Mucosa of stomach (tissue), 1 donor: Measurements from ENCODE around the gene KMT2A.

Experiments
- H3K27me3 ChIP-seq: one replicate; pipeline ENCODE4 v1.7.0; 2013; ENCODE audit warnings: mild to moderate bottlenecking, low read length; ENCODE audit not compliant: control insufficient read depth, insufficient read depth
- H3K36me3 ChIP-seq: one replicate; pipeline ENCODE4 v1.7.0; 2013; ENCODE audit warnings: low read length; ENCODE audit not compliant: control insufficient read depth, insufficient read depth
- H3K4me1 ChIP-seq: one replicate; pipeline ENCODE4 v1.7.0; 2013; ENCODE audit warnings: mild to moderate bottlenecking, low read length; ENCODE audit not compliant: control insufficient read depth, insufficient read depth
- H3K4me3 ChIP-seq: one replicate; pipeline ENCODE4 v1.7.0; 2013; ENCODE audit warnings: low read length
- H3K9ac ChIP-seq: one replicate; pipeline ENCODE4 v1.7.0; 2013; ENCODE audit warnings: mild to moderate bottlenecking, low read length, moderate library complexity
- H3K9me3 ChIP-seq: one replicate; pipeline ENCODE4 v1.7.0; 2013; ENCODE audit warnings: mild to moderate bottlenecking, low read length, moderate library complexity; ENCODE audit not compliant: control insufficient read depth
- donor health status: Pancreatic carcinoma.

KMT2A gene

DNA sequence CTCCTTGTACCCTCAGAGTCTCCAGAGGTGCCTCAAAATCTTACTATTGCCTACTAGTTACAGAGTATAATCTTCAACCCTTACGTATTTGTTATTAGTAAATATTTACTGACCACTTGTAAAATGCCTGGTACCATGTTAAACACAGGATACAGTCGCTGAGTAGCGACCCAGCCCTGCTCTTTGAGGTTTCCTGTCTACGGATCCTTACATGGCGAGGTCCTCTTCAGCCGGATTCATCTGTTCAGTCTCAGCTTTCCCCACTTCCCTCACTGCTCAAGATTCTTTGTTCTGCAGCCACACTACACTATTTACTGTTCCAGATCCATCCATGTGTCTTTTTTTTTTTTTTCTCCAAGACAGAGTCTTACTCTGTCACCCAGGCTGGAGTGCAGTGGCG lies 77.8 kb downstream of the KMT2A start:
- Histone ChIP-seq H3K4me3 (no peak overlapping the region), H3K9me3 (no peaks in the 10 kb centered on the region), H3K9ac (no peak overlapping the region), H3K27me3 (no peaks in the 10 kb centered on the region), H3K36me3 (peaks cover 13% of the 10 kb centered on the region), H3K4me1 (no peaks in the 10 kb centered on the region)

- Histone ChIP-seq H3K4me1 (no peaks in the 10 kb centered on the region), H3K36me3 (peaks cover 12% of the 10 kb centered on the region), H3K27me3 (no peaks in the 10 kb centered on the region), H3K9ac (no peak overlapping the region), H3K9me3 (no peaks in the 10 kb centered on the region), H3K4me3 (no peak overlapping the region)
These were observed 83.3 kb downstream of the KMT2A start for GRCh38 chr11:118519549-118519948.

GRCh38 chr11:118521892-118522311 lies 85.6 kb downstream of the KMT2A start:
- H3K9me3 ChIP-seq = no peaks in the 10 kb centered on the region
- H3K4me1 ChIP-seq = no peaks in the 10 kb centered on the region
- no peaks in the 10 kb centered on the region for H3K27me3 ChIP-seq
- H3K9ac ChIP-seq = no peak overlapping the region
- peaks cover 12% of the 10 kb centered on the region for H3K36me3 ChIP-seq
- H3K4me3 ChIP-seq = no peak overlapping the region

DNA sequence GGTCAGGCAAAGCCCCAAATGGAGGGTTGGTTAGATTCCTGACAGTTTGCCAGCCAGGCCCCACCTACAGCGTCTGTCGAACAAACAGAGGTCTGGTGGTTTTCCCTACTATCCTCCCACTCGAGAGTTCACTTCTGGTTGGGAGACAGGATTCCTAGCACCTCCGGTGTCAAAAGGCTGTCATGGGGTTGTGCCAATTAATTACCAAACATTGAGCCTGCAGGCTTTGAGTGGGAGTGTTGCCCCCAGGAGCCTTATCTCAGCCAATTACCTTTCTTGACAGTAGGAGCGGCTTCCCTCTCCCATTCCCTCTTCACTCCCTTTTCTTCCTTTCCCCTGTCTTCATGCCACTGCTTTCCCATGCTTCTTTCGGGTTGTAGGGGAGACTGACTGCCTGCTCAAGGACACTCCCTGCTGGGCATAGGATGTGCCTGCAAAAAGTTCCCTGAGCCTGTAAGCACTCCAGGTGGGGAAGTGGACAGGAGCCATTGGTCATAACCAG lies 86.3 kb downstream of the KMT2A start:
- H3K9me3 ChIP-seq = no peaks in the 10 kb centered on the region
- no peak overlapping the region for H3K9ac ChIP-seq
- H3K27me3 ChIP-seq = no peaks in the 10 kb centered on the region
- peaks cover 12% of the 10 kb centered on the region for H3K36me3 ChIP-seq
- H3K4me3 ChIP-seq = no peak overlapping the region
- H3K4me1 ChIP-seq = no peaks in the 10 kb centered on the region

- Histone ChIP-seq H3K36me3 (peaks cover 12% of the 10 kb centered on the region), H3K9ac (no peak overlapping the region), H3K4me1 (no peaks in the 10 kb centered on the region), H3K27me3 (no peaks in the 10 kb centered on the region), H3K4me3 (no peak overlapping the region), H3K9me3 (no peaks in the 10 kb centered on the region)
These were observed 88.1 kb downstream of the KMT2A start for GRCh38 chr11:118524356-118524755.

- no peaks in the 10 kb centered on the region for H3K4me1 ChIP-seq
- H3K9ac ChIP-seq = no peak overlapping the region
- H3K27me3 ChIP-seq = no peaks in the 10 kb centered on the region
- H3K9me3 ChIP-seq = no peaks in the 10 kb centered on the region
- H3K4me3 ChIP-seq = no peak overlapping the region
- H3K36me3 ChIP-seq = peaks cover 10% of the 10 kb centered on the region
These were observed 88.6 kb downstream of the KMT2A start for GRCh38 chr11:118524757-118525470.

DNA sequence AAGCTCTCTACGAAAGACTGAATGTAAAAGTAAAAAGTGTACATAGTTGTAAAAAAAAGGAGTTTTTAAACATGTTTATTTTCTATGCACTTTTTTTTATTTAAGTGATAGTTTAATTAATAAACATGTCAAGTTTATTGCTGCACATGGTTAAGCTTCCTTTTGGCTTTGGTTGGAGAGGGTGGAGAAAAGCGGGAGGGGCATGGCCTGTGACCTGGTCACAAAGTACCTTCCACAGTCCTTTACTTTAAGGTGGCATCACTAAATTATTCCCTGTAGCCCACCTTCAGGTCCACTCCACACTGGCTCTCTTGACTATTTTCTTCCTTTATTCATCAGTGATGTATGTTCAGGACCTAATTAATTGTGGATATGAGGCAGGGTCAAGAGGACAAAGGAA lies 90.4 kb downstream of the KMT2A start:
- Histone ChIP-seq H3K27me3 (no peaks in the 10 kb centered on the region), H3K4me1 (peaks cover 5% of the 10 kb centered on the region), H3K9me3 (no peaks in the 10 kb centered on the region), H3K9ac (no peak overlapping the region), H3K4me3 (no peak overlapping the region), H3K36me3 (peaks cover 6% of the 10 kb centered on the region)

- Histone ChIP-seq H3K4me1 (peaks cover 10% of the 10 kb centered on the region), H3K36me3 (peaks cover 2% of the 10 kb centered on the region), H3K9me3 (no peaks in the 10 kb centered on the region), H3K9ac (no peak within 1 kb of the TSS), H3K27me3 (no peaks in the 10 kb centered on the region), H3K4me3 (no peak within 1 kb of the TSS)
These were observed 90.8 kb downstream of the KMT2A start, which contains the start of gene TTC36 for GRCh38 chr11:118527109-118527508. TTC36 (plus strand) TSS chr11:118527474; CDS start chr11:118527495, 21 bp downstream.

- Histone ChIP-seq H3K9ac (no peak overlapping the region), H3K9me3 (no peaks in the 10 kb centered on the region), H3K4me3 (no peak overlapping the region), H3K36me3 (no peaks in the 10 kb centered on the region), H3K4me1 (peaks cover 10% of the 10 kb centered on the region), H3K27me3 (no peaks in the 10 kb centered on the region)
These were observed 92.2 kb downstream of the KMT2A start for GRCh38 chr11:118528511-118528910.

GRCh38 chr11:118529584-118530175 lies 93.4 kb downstream of the KMT2A start:
- Histone ChIP-seq H3K9me3 (no peaks in the 10 kb centered on the region), H3K9ac (no peak overlapping the region), H3K27me3 (no peaks in the 10 kb centered on the region), H3K4me3 (no peak overlapping the region), H3K4me1 (peaks cover 14% of the 10 kb centered on the region), H3K36me3 (no peaks in the 10 kb centered on the region)

- Histone ChIP-seq H3K4me1 (peaks cover 14% of the 10 kb centered on the region), H3K36me3 (no peaks in the 10 kb centered on the region), H3K9me3 (no peaks in the 10 kb centered on the region), H3K27me3 (no peaks in the 10 kb centered on the region), H3K9ac (peak overlapping the region; percentile 63), H3K4me3 (peak overlapping the region; percentile 40)
These were observed 93.9 kb downstream of the KMT2A start for GRCh38 chr11:118530180-118530682.
